ENCODE results near the gene NELFB.
A peak's percentile ranks its signal among the peaks of the same experiment; 100 is the strongest.

DNA sequence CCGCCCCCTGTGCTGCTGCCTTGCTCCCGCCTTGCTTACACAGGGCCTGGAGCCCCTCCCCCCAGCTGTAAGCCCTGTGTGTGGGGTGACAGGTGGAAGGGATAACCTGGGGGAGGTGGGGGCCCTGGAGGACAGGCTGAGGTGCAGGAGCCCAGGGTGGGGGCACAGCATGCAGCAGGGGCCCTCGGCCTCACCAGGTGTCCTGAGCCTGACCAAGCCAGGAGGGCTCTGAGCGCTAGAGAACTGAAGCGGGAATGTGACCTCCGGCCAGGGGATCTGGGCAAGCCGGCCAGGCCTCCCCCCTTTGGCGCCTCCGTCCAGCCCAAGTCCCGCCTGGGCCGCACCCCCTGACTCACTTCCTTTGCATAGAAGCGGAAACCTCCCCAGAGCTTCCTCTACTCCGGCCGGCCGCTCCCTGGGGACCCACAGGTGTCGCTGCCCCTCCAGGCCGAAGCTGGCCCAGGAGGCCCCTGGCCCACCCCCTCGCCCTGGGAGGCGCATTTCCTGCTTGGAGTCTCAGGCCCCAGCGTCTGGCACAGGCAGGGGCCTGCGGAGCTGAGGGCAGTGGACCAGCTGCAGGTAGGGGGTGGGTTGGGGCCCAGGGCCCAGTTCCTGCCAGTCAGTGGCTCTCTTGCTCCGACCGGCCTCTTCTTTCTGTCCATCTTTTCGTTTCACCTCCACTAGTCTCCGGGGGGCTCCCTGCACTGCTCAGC, 22.4 kb downstream of the NELFB start, which contains the start of gene TOR4A:
- TF ChIP-seq, protein P1, sequence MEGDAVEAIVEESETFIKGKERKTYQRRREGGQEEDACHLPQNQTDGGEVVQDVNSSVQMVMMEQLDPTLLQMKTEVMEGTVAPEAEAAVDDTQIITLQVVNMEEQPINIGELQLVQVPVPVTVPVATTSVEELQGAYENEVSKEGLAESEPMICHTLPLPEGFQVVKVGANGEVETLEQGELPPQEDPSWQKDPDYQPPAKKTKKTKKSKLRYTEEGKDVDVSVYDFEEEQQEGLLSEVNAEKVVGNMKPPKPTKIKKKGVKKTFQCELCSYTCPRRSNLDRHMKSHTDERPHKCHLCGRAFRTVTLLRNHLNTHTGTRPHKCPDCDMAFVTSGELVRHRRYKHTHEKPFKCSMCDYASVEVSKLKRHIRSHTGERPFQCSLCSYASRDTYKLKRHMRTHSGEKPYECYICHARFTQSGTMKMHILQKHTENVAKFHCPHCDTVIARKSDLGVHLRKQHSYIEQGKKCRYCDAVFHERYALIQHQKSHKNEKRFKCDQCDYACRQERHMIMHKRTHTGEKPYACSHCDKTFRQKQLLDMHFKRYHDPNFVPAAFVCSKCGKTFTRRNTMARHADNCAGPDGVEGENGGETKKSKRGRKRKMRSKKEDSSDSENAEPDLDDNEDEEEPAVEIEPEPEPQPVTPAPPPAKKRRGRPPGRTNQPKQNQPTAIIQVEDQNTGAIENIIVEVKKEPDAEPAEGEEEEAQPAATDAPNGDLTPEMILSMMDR (IDR thresholded peaks at IDR 0.05), result peak in 3 of 6 experiments; percentile 9 to 29 (median 12)
- peak in 2 of 4 donors; percentile 18 to 53 for TF ChIP-seq POLR2A (IDR thresholded peaks at IDR 0.05)
